SHP77 treated with DMSO at 0.1 percent for 48 hours (cell line): ENCODE measurements around the gene DIS3L.
"Not testable (repeated sequence)": the region's sequence is repeated elsewhere in the genome, so short reads cannot be mapped to it uniquely, and the experiment has no call there.

Experiments used
- DNase-seq: peaks from one replicate; lab custom pipeline; 2025; lab: John Stamatoyannopoulos, UW

Gene DIS3L

GRCh38 chr15:66293419-66294156 lies at the start of gene DIS3L:
Gene DIS3L (plus strand): TSS chr15:66293568. CDS start chr15:66293597, 29 bp downstream.
- peak; percentile 59 for DNase-seq

GRCh38 chr15:66245832-66246231 lies 47.5 kb upstream of the DIS3L start:
- not testable (repeated sequence) for DNase-seq

GRCh38 chr15:66246937-66247336 lies 46.4 kb upstream of the DIS3L start:
- no peak for DNase-seq

- DNase-seq, result no peak
Observed at GRCh38 chr15:66249605-66250174, 43.7 kb upstream of the DIS3L start.

- DNase-seq, result no peak
Observed at GRCh38 chr15:66251065-66251789, 42.1 kb upstream of the DIS3L start.

- DNase-seq, result peak; percentile 15
Observed at GRCh38 chr15:66251790-66252684, 41.3 kb upstream of the DIS3L start.

GRCh38 chr15:66252685-66253417 lies 40.5 kb upstream of the DIS3L start:
- DNase-seq, result no peak

- DNase-seq, result peak; percentile 49
Observed at GRCh38 chr15:66253418-66254088, 39.8 kb upstream of the DIS3L start, which contains the start of gene MEGF11. Gene MEGF11 (minus strand): TSS chr15:66253750. CDS start chr15:66128403, 125,347 bp downstream.

GRCh38 chr15:66254089-66254950 lies 39.0 kb upstream of the DIS3L start:
- no peak for DNase-seq

GRCh38 chr15:66254951-66255676 lies 38.3 kb upstream of the DIS3L start:
- no peak for DNase-seq

GRCh38 chr15:66256692-66257091 lies 36.7 kb upstream of the DIS3L start:
- no peak for DNase-seq

- no peak for DNase-seq
Observed at GRCh38 chr15:66261056-66261455, 32.3 kb upstream of the DIS3L start.

GRCh38 chr15:66262837-66263236 lies 30.5 kb upstream of the DIS3L start:
- not testable (repeated sequence) for DNase-seq

- no peak for DNase-seq
Observed at GRCh38 chr15:66264859-66265513, 28.4 kb upstream of the DIS3L start.

- peak; percentile 29 for DNase-seq
Observed at GRCh38 chr15:66269326-66270090, 23.9 kb upstream of the DIS3L start.

GRCh38 chr15:66270932-66271331 lies 22.4 kb upstream of the DIS3L start:
- no peak for DNase-seq

GRCh38 chr15:66275352-66275751 lies 18.0 kb upstream of the DIS3L start:
- DNase-seq, result no peak

- DNase-seq, result no peak
Observed at GRCh38 chr15:66276546-66276945, 16.8 kb upstream of the DIS3L start.
